Astrocyte of the spinal cord (primary cell): Measurements from ENCODE around the gene MED7.

Source experiments
- DNase-seq: peaks from one replicate; pipeline ENCODE4 v3.0.0; 2011; ENCODE audit warnings: low read depth, low spot score
- H3K4me3 ChIP-seq: 2 replicates; pipeline ENCODE4 v1.5.1; 2011; ENCODE audit warnings: low read depth, mild to moderate bottlenecking, low read length, moderate library complexity
- CTCF ChIP-seq: IDR thresholded peaks from 2 replicates; pipeline ENCODE4 v1.5.1; 2012; ENCODE audit warnings: low read depth, mild to moderate bottlenecking, low read length, inconsistent platforms
- in situ Hi-C: cut with HindIII; loops from 2 replicates; pipeline ENCODE4 v1.10.0; 2017; ENCODE audit warnings: low sequenced_read_pairs

MED7 gene

GRCh38 chr5:157184117-157184670 is 41.5 kb upstream of the MED7 start:
- TF ChIP-seq CTCF, result no peak
- no peak overlapping the region for H3K4me3 ChIP-seq
- no peak for DNase-seq
- in situ Hi-C loops, result no loop called here

GRCh38 chr5:157182143-157182757 is 39.6 kb upstream of the MED7 start:
- no peak overlapping the region for H3K4me3 ChIP-seq
- in situ Hi-C loops, result no loop called here
- TF ChIP-seq CTCF, result no peak
- DNase-seq, result no peak

DNA sequence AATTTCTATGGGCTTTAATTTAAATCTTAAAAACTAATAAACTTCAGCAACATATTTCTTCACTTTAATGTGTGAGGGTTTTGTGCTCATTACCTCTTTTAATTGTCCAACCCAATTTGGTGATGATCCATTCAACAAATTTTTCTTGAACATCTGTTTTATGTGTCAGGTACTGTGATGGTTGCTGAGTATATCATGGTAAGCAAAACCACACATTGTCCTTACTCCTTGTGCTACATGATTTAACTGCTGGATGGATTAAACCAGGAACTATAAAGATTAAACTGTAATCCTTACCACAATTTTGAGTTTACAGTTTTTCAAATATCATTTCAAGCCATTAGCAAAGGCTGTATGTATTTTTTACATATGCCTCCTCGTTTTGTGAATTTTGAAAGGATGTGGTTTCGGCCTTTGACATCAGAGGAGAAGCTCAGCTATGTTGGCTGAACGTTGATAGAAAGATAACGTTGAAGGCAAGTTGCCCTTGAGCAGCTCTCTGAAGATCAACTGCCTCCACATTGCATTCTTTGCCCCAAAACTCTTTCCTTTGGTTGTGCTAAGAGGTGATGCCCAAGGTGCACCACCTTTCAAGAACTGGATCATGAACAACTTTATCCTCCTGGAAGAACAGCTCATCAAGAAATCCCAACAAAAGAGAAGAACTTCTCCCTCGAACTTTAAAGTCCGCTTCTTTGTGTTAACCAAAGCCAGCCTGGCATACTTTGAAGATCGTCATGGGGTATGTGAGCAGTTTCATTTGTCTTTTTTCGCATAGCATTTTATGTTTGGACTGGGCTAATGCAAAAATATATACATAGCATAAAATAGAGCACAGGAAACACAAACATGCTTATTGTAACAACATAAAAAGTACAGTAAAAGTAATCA is 38.0 kb upstream of the MED7 start, which contains the start of gene ITK:
Gene ITK, plus strand, starts transcription at position 467 of the 891 bp plus-strand sequence. Its CDS starts 138 bp downstream, at position 605.
- no peak within 1 kb of the TSS for H3K4me3 ChIP-seq
- no peak for TF ChIP-seq CTCF
- in situ Hi-C loops, result no loop called here
- no peak for DNase-seq

GRCh38 chr5:157178966-157179365 is 36.3 kb upstream of the MED7 start:
- no peak overlapping the region for H3K4me3 ChIP-seq
- in situ Hi-C loops, result no loop called here
- no peak for TF ChIP-seq CTCF
- DNase-seq, result no peak

- H3K4me3 ChIP-seq, result no peak overlapping the region
- no peak for TF ChIP-seq CTCF
- DNase-seq, result no peak
- in situ Hi-C loops, result no loop called here
These were observed 35.3 kb upstream of the MED7 start for GRCh38 chr5:157177953-157178352.

DNA sequence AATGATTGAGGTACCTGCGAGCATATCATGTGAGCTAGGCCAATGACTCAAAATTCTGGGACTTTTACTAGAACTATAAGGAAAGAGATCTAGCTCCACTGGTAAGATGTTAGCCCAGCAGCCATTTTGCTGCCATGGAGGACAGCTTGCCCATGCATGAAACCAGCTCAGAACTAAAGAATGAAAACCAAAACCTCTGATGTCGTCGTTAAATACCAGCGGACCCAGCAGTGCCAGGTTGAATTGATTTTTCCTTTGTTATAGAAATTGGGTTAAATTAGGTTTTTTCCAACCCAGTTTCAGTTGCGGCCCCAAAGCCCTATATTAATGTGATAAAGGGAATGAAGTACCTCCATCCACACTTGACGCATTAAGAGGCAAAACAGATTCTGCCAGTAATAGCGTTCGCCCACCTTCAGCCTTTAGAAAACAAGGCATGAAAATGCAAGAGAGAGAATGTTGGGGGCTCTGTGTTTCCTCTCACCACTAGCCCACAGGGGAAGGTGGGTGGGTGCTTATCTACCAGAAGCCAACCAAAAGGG is 32.5 kb upstream of the MED7 start:
- TF ChIP-seq CTCF, result no peak
- in situ Hi-C loops, result no loop called here
- no peak for DNase-seq
- no peak overlapping the region for H3K4me3 ChIP-seq
